Mesodermal cell (in vitro differentiated cells): ENCODE results near the gene RFX1.

ENCODE experiments used
- H3K27ac ChIP-seq: 2 replicates; pipeline ENCODE4 v1.7.0; 2013; ENCODE audit warnings: mild to moderate bottlenecking, low read depth, low read length, moderate library complexity; ENCODE audit not compliant: severe bottlenecking
- H3K36me3 ChIP-seq: 2 replicates; pipeline ENCODE4 v1.7.1; 2013; ENCODE audit warnings: mild to moderate bottlenecking, low read length, moderate library complexity; ENCODE audit not compliant: control insufficient read depth, insufficient read depth
- H3K4me1 ChIP-seq: one replicate; pipeline ENCODE4 v1.7.1; 2013; ENCODE audit warnings: mild to moderate bottlenecking, low read length; ENCODE audit not compliant: insufficient read depth, control insufficient read depth, poor library complexity, severe bottlenecking
- H3K4me3 ChIP-seq: 2 replicates; pipeline ENCODE4 v1.7.0; 2013; ENCODE audit warnings: low read length, control low read depth, mild to moderate bottlenecking; ENCODE audit not compliant: insufficient read depth, poor library complexity, severe bottlenecking; ENCODE audit errors: extremely low read depth
- H3K9me3 ChIP-seq: 2 replicates; pipeline ENCODE4 v1.7.1; 2013; ENCODE audit warnings: mild to moderate bottlenecking, low read length, moderate library complexity; ENCODE audit not compliant: control insufficient read depth
- WGBS, 2 experiments: methylation state at CpG; one replicate each; pipeline ENCODE4 v1.1.5; 2013; ENCODE audit warnings: missing lambda C conversion rate in 2 of 2; ENCODE audit not compliant: insufficient coverage in 2 of 2; 5-methylcytosine and 5-hydroxymethylcytosine counted together

RFX1 gene

GRCh38 chr19:13917888-13918406 lies 88.2 kb downstream of the RFX1 start:
- peaks cover 3% of the 10 kb centered on the region for H3K9me3 ChIP-seq
- H3K4me3 ChIP-seq: no peak overlapping the region
- H3K4me1 ChIP-seq: no peaks in the 10 kb centered on the region
- WGBS, 2 experiments: 95% methylated on average over 11 to 13 of the region's 14 CpGs
- peaks cover 64% of the 10 kb centered on the region for H3K36me3 ChIP-seq
- H3K27ac ChIP-seq: no peak overlapping the region

- no peaks in the 10 kb centered on the region for H3K9me3 ChIP-seq
- H3K4me3 ChIP-seq: no peak overlapping the region
- peaks cover 45% of the 10 kb centered on the region for H3K36me3 ChIP-seq
- H3K27ac ChIP-seq: no peak overlapping the region
- WGBS, 2 experiments: 90 to 100% methylated on average over 1 to 2 of the region's 3 CpGs
- no peaks in the 10 kb centered on the region for H3K4me1 ChIP-seq
These were observed 91.3 kb downstream of the RFX1 start for GRCh38 chr19:13914777-13915176.

DNA sequence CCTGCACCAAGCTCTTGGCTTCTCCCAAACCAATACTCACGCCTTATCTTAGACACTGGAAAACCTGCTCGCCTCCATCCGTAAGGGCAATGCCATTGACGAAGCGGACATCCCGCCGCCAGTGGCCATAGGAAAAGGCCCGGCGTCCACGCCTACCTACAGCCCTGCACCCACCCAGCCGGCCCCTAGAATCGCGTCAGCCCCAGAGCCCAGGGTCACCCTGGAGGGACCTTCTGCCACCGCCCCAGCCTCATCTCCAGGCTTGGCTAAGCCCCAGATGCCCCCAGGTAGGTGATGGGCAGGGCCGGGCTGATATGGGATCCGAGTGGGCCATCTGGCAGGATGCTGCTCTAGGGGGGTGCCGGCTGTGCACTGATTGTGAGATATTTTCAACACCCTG lies 92.8 kb downstream of the RFX1 start:
- no peaks in the 10 kb centered on the region for H3K9me3 ChIP-seq
- H3K27ac ChIP-seq: no peak overlapping the region
- no peak overlapping the region for H3K4me3 ChIP-seq
- no peaks in the 10 kb centered on the region for H3K4me1 ChIP-seq
- peaks cover 37% of the 10 kb centered on the region for H3K36me3 ChIP-seq
- 95 to 97% methylated on average over 3 to 14 of the region's 17 CpGs for WGBS, 2 experiments
